ENCODE measurements around the gene PCAT7. TPM values are rescaled to one million over a fixed set of nuclear protein-coding genes. Genes with fewer than 3 reads are reported as not detected.

PCAT7 gene
- total RNA-seq, 1 donor from 2014 or later: 19.9 TPM

DNA sequence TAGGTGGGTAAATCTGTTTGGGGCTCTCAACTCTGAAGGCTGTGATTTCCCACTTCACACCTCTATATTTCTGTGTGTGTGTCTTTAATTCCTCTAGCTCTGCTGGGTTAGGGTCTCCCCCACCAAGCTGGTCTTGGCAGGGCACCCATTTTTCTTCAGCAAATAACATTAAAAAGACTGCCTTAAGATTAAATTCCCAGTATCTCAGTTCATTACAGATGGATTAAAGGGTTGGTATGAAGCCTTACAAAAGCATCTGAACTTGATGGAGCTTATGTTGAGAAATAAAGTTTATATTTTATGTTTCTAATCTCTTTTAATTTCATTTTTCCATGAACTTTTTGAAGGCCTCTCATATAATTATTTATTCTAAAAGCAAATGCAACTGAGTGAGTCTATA, 11.7 kb downstream of the PCAT7 start:
- Mint-ChIP-seq H3K27ac (no peak overlapping the region), H3K9me3 (no peaks in the 10 kb centered on the region), H3K27me3 (ENCODE audit: insufficient read depth, low read depth) (peaks cover 2% of the 10 kb centered on the region), H3K36me3 (peaks cover 9% of the 10 kb centered on the region), H3K4me1 (no peaks in the 10 kb centered on the region), H3K4me3 (no peak overlapping the region)
- no peak overlapping the region for H3K27ac ChIP-seq
- TF ChIP-seq EZH2 (IDR thresholded peaks at IDR 0.05): no peak
- TF ChIP-seq, protein P1, sequence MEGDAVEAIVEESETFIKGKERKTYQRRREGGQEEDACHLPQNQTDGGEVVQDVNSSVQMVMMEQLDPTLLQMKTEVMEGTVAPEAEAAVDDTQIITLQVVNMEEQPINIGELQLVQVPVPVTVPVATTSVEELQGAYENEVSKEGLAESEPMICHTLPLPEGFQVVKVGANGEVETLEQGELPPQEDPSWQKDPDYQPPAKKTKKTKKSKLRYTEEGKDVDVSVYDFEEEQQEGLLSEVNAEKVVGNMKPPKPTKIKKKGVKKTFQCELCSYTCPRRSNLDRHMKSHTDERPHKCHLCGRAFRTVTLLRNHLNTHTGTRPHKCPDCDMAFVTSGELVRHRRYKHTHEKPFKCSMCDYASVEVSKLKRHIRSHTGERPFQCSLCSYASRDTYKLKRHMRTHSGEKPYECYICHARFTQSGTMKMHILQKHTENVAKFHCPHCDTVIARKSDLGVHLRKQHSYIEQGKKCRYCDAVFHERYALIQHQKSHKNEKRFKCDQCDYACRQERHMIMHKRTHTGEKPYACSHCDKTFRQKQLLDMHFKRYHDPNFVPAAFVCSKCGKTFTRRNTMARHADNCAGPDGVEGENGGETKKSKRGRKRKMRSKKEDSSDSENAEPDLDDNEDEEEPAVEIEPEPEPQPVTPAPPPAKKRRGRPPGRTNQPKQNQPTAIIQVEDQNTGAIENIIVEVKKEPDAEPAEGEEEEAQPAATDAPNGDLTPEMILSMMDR (IDR thresholded peaks at IDR 0.05): no peak
- no peak overlapping the region for H3K4me3 ChIP-seq
- H3K36me3 ChIP-seq: peaks cover 7% of the 10 kb centered on the region
- no peak overlapping the region for H3K4me2 ChIP-seq
- DNase-seq (ENCODE audit: low spot score): no peak
- no peak overlapping the region for H3K9ac ChIP-seq
- H3K79me2 ChIP-seq (ENCODE audit: low read depth): no peaks in the 10 kb centered on the region
- no peaks in the 10 kb centered on the region for H3F3A ChIP-seq (ENCODE audit: low read depth)
- H3K9me3 ChIP-seq (ENCODE audit: low read depth): no peaks in the 10 kb centered on the region
- H3K27me3 ChIP-seq: no peaks in the 10 kb centered on the region
- H3K4me1 ChIP-seq: no peaks in the 10 kb centered on the region
- H2AFZ ChIP-seq (replicated peaks): no peak overlapping the region
- no peaks in the 10 kb centered on the region for H4K20me1 ChIP-seq (ENCODE audit: low read depth)

DNA sequence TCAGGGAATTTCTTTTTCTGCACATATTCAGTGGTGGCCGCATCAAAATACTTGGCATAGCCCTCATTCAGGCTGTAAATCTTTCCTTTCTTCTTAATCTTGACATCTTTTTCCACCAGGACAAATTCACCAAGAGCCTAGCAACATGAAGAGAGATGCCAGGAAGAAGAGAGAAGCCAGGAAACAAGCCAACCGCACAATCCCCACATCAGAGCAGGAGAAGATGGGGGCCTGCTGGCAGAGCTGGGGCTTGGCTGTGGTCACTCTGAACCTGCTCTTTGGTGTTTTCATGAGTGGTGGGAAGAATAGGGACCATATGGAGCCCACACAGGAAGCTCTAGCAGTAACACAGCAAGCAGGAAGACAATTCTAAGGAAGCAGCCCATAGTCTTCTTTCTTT, 12.4 kb downstream of the PCAT7 start:
- Mint-ChIP-seq H3K27me3 (ENCODE audit: insufficient read depth, low read depth) (peaks cover 5% of the 10 kb centered on the region), H3K4me3 (no peak overlapping the region), H3K36me3 (peaks cover 9% of the 10 kb centered on the region), H3K27ac (no peak overlapping the region), H3K9me3 (no peaks in the 10 kb centered on the region), H3K4me1 (no peaks in the 10 kb centered on the region)
- Histone ChIP-seq H3K4me1 (no peaks in the 10 kb centered on the region), H3K27me3 (no peaks in the 10 kb centered on the region), H2AFZ (replicated peaks) (no peak overlapping the region), H3K4me2 (no peak overlapping the region), H3K27ac (no peak overlapping the region), H3K9me3 (ENCODE audit: low read depth) (no peaks in the 10 kb centered on the region), H3K36me3 (peaks cover 7% of the 10 kb centered on the region), H3K9ac (no peak overlapping the region), H3F3A (ENCODE audit: low read depth) (no peaks in the 10 kb centered on the region), H3K4me3 (no peak overlapping the region), H4K20me1 (ENCODE audit: low read depth) (no peaks in the 10 kb centered on the region), H3K79me2 (ENCODE audit: low read depth) (no peaks in the 10 kb centered on the region)
- no peak for DNase-seq (ENCODE audit: low spot score)
- TF ChIP-seq, protein P1 (IDR thresholded peaks at IDR 0.05): no peak
- no peak for TF ChIP-seq EZH2 (IDR thresholded peaks at IDR 0.05)
- TF ChIP-seq EZH2phosphoT487 (IDR thresholded peaks at IDR 0.05): no peak

DNA sequence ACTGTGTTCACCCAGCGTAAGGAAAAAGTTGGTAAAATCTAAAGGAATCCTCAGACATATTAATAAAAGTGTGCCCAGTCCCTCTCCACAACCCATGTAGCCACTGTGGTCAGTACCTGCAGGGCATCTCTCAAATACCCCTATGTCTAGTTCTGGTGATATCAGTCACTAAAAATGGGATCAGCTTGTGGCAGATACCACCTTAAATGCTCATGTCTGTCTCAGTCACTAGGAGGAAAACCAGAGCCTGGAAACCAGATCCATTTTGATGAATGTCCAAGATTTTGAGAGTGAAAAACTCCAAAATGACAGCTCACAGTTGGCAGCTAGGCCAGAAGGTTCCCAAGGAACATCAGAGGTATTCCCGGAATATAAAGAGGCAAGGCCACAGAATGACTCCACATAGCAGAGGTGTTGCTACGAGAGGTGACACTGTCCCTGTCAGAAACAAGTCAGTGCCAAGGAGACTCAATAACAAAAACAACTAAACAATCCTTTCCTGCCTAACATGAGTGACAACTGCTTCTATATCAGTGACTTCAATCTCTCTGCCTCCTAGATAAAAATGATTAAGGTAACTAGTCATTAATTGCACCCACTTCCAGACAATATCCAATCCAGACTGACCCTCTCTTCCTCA, 13.5 kb downstream of the PCAT7 start:
- Histone ChIP-seq H3K27ac (no peak overlapping the region), H3K36me3 (peaks cover 7% of the 10 kb centered on the region), H3K4me1 (no peaks in the 10 kb centered on the region), H3K27me3 (no peaks in the 10 kb centered on the region), H3K4me2 (no peak overlapping the region), H4K20me1 (ENCODE audit: low read depth) (no peaks in the 10 kb centered on the region), H3F3A (ENCODE audit: low read depth) (no peaks in the 10 kb centered on the region), H3K9me3 (ENCODE audit: low read depth) (no peaks in the 10 kb centered on the region), H3K79me2 (ENCODE audit: low read depth) (no peaks in the 10 kb centered on the region), H3K4me3 (no peak overlapping the region), H3K9ac (no peak overlapping the region), H2AFZ (replicated peaks) (no peak overlapping the region)
- no peak overlapping the region for H3K4me3 Mint-ChIP-seq
- H3K27me3 Mint-ChIP-seq (ENCODE audit: insufficient read depth, low read depth): peaks cover 5% of the 10 kb centered on the region
- no peaks in the 10 kb centered on the region for H3K4me1 Mint-ChIP-seq
- TF ChIP-seq EZH2phosphoT487 (IDR thresholded peaks at IDR 0.05): no peak
- no peak for TF ChIP-seq EZH2 (IDR thresholded peaks at IDR 0.05)
- TF ChIP-seq, protein P1 (IDR thresholded peaks at IDR 0.05): no peak
- no peak overlapping the region for H3K27ac Mint-ChIP-seq
- no peaks in the 10 kb centered on the region for H3K9me3 Mint-ChIP-seq
- H3K36me3 Mint-ChIP-seq: peaks cover 6% of the 10 kb centered on the region
- no peak for DNase-seq (ENCODE audit: low spot score)
